ENCODE data around the gene SSR4. TPM values are rescaled to one million over a fixed set of nuclear protein-coding genes. Genes with fewer than 3 reads are reported as not detected.

Gene SSR4
- total RNA-seq, 1 experiment from 2014 or later: 182 TPM

DNA sequence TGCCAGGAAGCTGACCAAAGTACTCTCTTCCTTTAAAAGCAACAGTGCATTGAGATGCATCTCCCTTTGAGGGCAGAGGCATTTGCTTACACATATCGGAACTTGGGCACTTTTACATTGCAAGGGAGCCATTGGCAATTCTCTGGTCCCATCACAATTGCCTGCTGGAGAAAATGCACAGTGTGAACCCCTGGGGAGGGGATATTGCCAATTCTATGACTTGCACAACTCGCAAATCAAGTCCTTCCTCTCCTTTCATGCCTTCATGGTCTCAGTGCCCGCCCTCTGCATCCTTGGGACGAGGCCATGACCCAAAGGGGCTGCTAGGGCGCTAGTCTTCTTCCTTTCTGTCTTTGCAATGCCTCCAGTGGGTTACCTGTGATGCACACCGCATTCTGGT, 50.7 kb downstream of the SSR4 start:
- CTCF ChIA-PET: no interaction called here
- no peak overlapping the region for H3K4me2 ChIP-seq (ENCODE audit: low read length)

More for the DNA sequence above, 50.7 kb downstream of the SSR4 start:
- no peak for DNase-seq (ENCODE audit: low read depth, low spot score)
- POLR2A ChIA-PET: no interaction called here
- Histone ChIP-seq H3K4me1 (ENCODE audit: control insufficient read depth in 1 of 2, insufficient read depth in 2 of 2, low read length in 2 of 2) (no peaks in the 10 kb centered on the region), H3K27ac (ENCODE audit: low read depth, low read length) (no peak overlapping the region), H4K20me1 (ENCODE audit: insufficient read depth) (no peaks in the 10 kb centered on the region), H3K9me3 (ENCODE audit: control insufficient read depth in 1 of 2, insufficient read depth in 1 of 2, low read depth in 1 of 2, low read length in 2 of 2) (no peaks in the 10 kb centered on the region), H3K9ac (ENCODE audit: low read length) (no peak overlapping the region), H3K27me3 (ENCODE audit: insufficient read depth, low read length) (no peaks in the 10 kb centered on the region), H3K79me2 (ENCODE audit: insufficient read depth, low read length) (no peaks in the 10 kb centered on the region), H3K9me2 (ENCODE audit: insufficient read depth) (no peaks in the 10 kb centered on the region), H3K4me3 (replicated peaks in 1 of 2; ENCODE audit: low read depth in 1 of 2, low read length in 2 of 2) (no peak overlapping the region), H3K36me3 (ENCODE audit: control insufficient read depth in 1 of 2, insufficient read depth in 2 of 2, low read length in 2 of 2) (no peaks in the 10 kb centered on the region), H2AFZ (ENCODE audit: low read depth, low read length, poor library complexity, severe bottlenecking) (no peak overlapping the region)
- ATAC-seq: no peak
- RAD21 ChIA-PET (ENCODE audit: low non-redundant PET in 1 of 2, low total read pairs in 2 of 2, uncharacterized antibody in 2 of 2, unreplicated experiment in 2 of 2): no interaction called here
- TF ChIP-seq EGR1 (IDR thresholded peaks at IDR 0.05; ENCODE audit: low read depth) (no peak), RAD21 (IDR thresholded peaks at IDR 0.05; ENCODE audit: low read depth) (no peak), ZFX (IDR thresholded peaks at IDR 0.05) (no peak), SP1 (IDR thresholded peaks at IDR 0.05; ENCODE audit: low read depth) (no peak), SRF (IDR thresholded peaks at IDR 0.05; ENCODE audit: low read depth) (no peak), SIN3A (IDR thresholded peaks at IDR 0.05; ENCODE audit: low read depth) (no peak), EZH2phosphoT487 (IDR thresholded peaks at IDR 0.05; ENCODE audit: borderline replicate concordance) (no peak), TCF7L2 (IDR thresholded peaks at IDR 0.05; ENCODE audit: borderline replicate concordance, extremely low read depth, insufficient read depth, insufficient read length) (no peak)
- TF ChIP-seq, protein P1, sequence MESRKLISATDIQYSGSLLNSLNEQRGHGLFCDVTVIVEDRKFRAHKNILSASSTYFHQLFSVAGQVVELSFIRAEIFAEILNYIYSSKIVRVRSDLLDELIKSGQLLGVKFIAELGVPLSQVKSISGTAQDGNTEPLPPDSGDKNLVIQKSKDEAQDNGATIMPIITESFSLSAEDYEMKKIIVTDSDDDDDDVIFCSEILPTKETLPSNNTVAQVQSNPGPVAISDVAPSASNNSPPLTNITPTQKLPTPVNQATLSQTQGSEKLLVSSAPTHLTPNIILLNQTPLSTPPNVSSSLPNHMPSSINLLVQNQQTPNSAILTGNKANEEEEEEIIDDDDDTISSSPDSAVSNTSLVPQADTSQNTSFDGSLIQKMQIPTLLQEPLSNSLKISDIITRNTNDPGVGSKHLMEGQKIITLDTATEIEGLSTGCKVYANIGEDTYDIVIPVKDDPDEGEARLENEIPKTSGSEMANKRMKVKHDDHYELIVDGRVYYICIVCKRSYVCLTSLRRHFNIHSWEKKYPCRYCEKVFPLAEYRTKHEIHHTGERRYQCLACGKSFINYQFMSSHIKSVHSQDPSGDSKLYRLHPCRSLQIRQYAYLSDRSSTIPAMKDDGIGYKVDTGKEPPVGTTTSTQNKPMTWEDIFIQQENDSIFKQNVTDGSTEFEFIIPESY (IDR thresholded peaks at IDR 0.05; ENCODE audit: extremely low read depth, insufficient replicate concordance, low read length): no peak
- TF ChIP-seq, protein P2, sequence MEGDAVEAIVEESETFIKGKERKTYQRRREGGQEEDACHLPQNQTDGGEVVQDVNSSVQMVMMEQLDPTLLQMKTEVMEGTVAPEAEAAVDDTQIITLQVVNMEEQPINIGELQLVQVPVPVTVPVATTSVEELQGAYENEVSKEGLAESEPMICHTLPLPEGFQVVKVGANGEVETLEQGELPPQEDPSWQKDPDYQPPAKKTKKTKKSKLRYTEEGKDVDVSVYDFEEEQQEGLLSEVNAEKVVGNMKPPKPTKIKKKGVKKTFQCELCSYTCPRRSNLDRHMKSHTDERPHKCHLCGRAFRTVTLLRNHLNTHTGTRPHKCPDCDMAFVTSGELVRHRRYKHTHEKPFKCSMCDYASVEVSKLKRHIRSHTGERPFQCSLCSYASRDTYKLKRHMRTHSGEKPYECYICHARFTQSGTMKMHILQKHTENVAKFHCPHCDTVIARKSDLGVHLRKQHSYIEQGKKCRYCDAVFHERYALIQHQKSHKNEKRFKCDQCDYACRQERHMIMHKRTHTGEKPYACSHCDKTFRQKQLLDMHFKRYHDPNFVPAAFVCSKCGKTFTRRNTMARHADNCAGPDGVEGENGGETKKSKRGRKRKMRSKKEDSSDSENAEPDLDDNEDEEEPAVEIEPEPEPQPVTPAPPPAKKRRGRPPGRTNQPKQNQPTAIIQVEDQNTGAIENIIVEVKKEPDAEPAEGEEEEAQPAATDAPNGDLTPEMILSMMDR (IDR thresholded peaks at IDR 0.05 in 2 of 3, conservative IDR thresholded peaks at IDR 0.05 in 1 of 3; ENCODE audit: borderline replicate concordance in 1 of 3, insufficient read depth in 1 of 3, low read depth in 2 of 3, low read length in 2 of 3): no peak
- TF ChIP-seq, protein P3, sequence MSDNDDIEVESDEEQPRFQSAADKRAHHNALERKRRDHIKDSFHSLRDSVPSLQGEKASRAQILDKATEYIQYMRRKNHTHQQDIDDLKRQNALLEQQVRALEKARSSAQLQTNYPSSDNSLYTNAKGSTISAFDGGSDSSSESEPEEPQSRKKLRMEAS (IDR thresholded peaks at IDR 0.05): no peak
- TF ChIP-seq, protein P4, sequence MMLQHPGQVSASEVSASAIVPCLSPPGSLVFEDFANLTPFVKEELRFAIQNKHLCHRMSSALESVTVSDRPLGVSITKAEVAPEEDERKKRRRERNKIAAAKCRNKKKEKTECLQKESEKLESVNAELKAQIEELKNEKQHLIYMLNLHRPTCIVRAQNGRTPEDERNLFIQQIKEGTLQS (IDR thresholded peaks at IDR 0.05): no peak
- no TSS peak for BruUV-seq (replicated peaks)
- intact Hi-C loops (cut with micrococcal nuclease): no loop called here

Data from HCT116 (cell line).